ENCODE results near the gene TTI1.

Gene TTI1

GRCh38 chr20:38075161-38075998 is 42.1 kb upstream of the TTI1 start:
- no peak for TF ChIP-seq ISL1 (CRISPR knock-in tag; IDR thresholded peaks at IDR 0.05)
- TF ChIP-seq CREB5 (CRISPR knock-in tag; IDR thresholded peaks at IDR 0.05; ENCODE audit: low read depth): no peak
- no peak for TF ChIP-seq GLIS3 (CRISPR knock-in tag; IDR thresholded peaks at IDR 0.05)
- no peak for TF ChIP-seq TOX (CRISPR knock-in tag; IDR thresholded peaks at IDR 0.05; ENCODE audit: borderline replicate concordance)
- TF ChIP-seq PPARA (CRISPR knock-in tag; IDR thresholded peaks at IDR 0.05; ENCODE audit: borderline replicate concordance): no peak
- TF ChIP-seq TCF4 (CRISPR knock-in tag; IDR thresholded peaks at IDR 0.05; ENCODE audit: borderline replicate concordance): no peak
- TF ChIP-seq POU6F1 (CRISPR knock-in tag; IDR thresholded peaks at IDR 0.05; ENCODE audit: borderline replicate concordance, low read depth): no peak
- no peak for ATAC-seq

- TF ChIP-seq RARB (CRISPR knock-in tag; IDR thresholded peaks at IDR 0.05) (no peak), ZC3H10 (CRISPR knock-in tag; IDR thresholded peaks at IDR 0.05) (no peak), CSDC2 (CRISPR knock-in tag; IDR thresholded peaks at IDR 0.05) (no peak), TCF4 (CRISPR knock-in tag; IDR thresholded peaks at IDR 0.05; ENCODE audit: borderline replicate concordance) (0 out of 2 replicates have a peak, but pooled peaks have one; percentile 23), SNAI2 (CRISPR knock-in tag; IDR thresholded peaks at IDR 0.05) (no peak), ISL1 (CRISPR knock-in tag; IDR thresholded peaks at IDR 0.05) (no peak), TOX (CRISPR knock-in tag; IDR thresholded peaks at IDR 0.05; ENCODE audit: borderline replicate concordance) (no peak), ZFP3 (CRISPR knock-in tag; IDR thresholded peaks at IDR 0.05) (peak; percentile 71; the same call in 1 of the 2 replicates)
- peak; percentile 85 for ATAC-seq
These were observed 40.2 kb upstream of the TTI1 start for GRCh38 chr20:38073307-38074071.

- ATAC-seq: no peak
- TF ChIP-seq ESRRG (CRISPR knock-in tag; IDR thresholded peaks at IDR 0.05) (no peak), CREB5 (CRISPR knock-in tag; IDR thresholded peaks at IDR 0.05; ENCODE audit: low read depth) (no peak), ZC3H10 (CRISPR knock-in tag; IDR thresholded peaks at IDR 0.05) (no peak), TCF4 (CRISPR knock-in tag; IDR thresholded peaks at IDR 0.05; ENCODE audit: borderline replicate concordance) (no peak), ISL1 (CRISPR knock-in tag; IDR thresholded peaks at IDR 0.05) (no peak), ZFP30 (CRISPR knock-in tag; IDR thresholded peaks at IDR 0.05) (no peak), CSRNP3 (CRISPR knock-in tag; IDR thresholded peaks at IDR 0.05) (no peak), POU6F1 (CRISPR knock-in tag; IDR thresholded peaks at IDR 0.05; ENCODE audit: borderline replicate concordance, low read depth) (no peak), TOX (CRISPR knock-in tag; IDR thresholded peaks at IDR 0.05; ENCODE audit: borderline replicate concordance) (no peak), BACH2 (CRISPR knock-in tag; IDR thresholded peaks at IDR 0.05; ENCODE audit: borderline replicate concordance) (no peak), RARB (CRISPR knock-in tag; IDR thresholded peaks at IDR 0.05) (no peak), SNAI2 (CRISPR knock-in tag; IDR thresholded peaks at IDR 0.05) (no peak), OSR1 (CRISPR knock-in tag; IDR thresholded peaks at IDR 0.05) (no peak)
These were observed 39.6 kb upstream of the TTI1 start for GRCh38 chr20:38072898-38073297.
